Smooth muscle cell (in vitro differentiated cells): ENCODE data around the gene SYT1. TPM values are rescaled to one million over a fixed set of nuclear protein-coding genes. Genes with fewer than 3 reads are reported as not detected.

ENCODE experiments used
- DNase-seq: peaks from one replicate; lab custom pipeline; 2025; ENCODE audit not compliant: unreplicated experiment; lab: John Stamatoyannopoulos, UW
- H2AFZ ChIP-seq: fragments of 200-600 bp; sonication (generic); 2 replicates; pipeline ENCODE4 v1.6.0; 2016; ENCODE audit warnings: antibody characterized with exemption, low read depth, mild to moderate bottlenecking
- H3F3A ChIP-seq: fragments of 200-600 bp; sonication (generic); 2 replicates; pipeline ENCODE4 v1.6.0; 2017; ENCODE audit warnings: antibody characterized with exemption, low read depth
- H3K27ac ChIP-seq: fragments of 200-600 bp; sonication (generic); 2 replicates; pipeline ENCODE4 v1.5.1; 2016; ENCODE audit warnings: low read depth, mild to moderate bottlenecking
- H3K27me3 ChIP-seq: fragments of 200-600 bp; sonication (generic); 2 replicates; pipeline ENCODE4 v1.6.1; 2016; ENCODE audit warnings: low read depth, mild to moderate bottlenecking
- H3K36me3 ChIP-seq: fragments of 200-600 bp; sonication (generic); 2 replicates; pipeline ENCODE4 v1.5.1; 2016; ENCODE audit warnings: low read depth
- H3K4me1 ChIP-seq: fragments of 200-600 bp; sonication (generic); 2 replicates; pipeline ENCODE4 v1.5.1; 2016; ENCODE audit warnings: low read depth
- H3K4me2 ChIP-seq: fragments of 200-600 bp; sonication (generic); 2 replicates; pipeline ENCODE4 v1.6.0; 2016; ENCODE audit warnings: mild to moderate bottlenecking
- H3K4me3 ChIP-seq: fragments of 200-600 bp; sonication (generic); 2 replicates; pipeline ENCODE4 v1.5.1; 2016; ENCODE audit warnings: mild to moderate bottlenecking
- H3K79me2 ChIP-seq: fragments of 200-600 bp; sonication (generic); 2 replicates; pipeline ENCODE4 v1.6.0; 2016; ENCODE audit warnings: low read depth, mild to moderate bottlenecking
- H3K9ac ChIP-seq: fragments of 200-600 bp; sonication (generic); 2 replicates; pipeline ENCODE4 v1.6.0; 2016; ENCODE audit warnings: low read depth
- H3K9me3 ChIP-seq: fragments of 200-600 bp; sonication (generic); replicated peaks from 2 replicates; pipeline ENCODE4 v1.5.1; 2016; ENCODE audit warnings: low read depth
- H4K20me1 ChIP-seq: fragments of 200-600 bp; sonication (generic); 2 replicates; pipeline ENCODE4 v1.6.0; 2016; ENCODE audit warnings: low read depth
- WGBS: methylation state at CpG from one replicate; pipeline ENCODE4 v1.1.7; 2016; ENCODE audit warnings: low lambda C conversion rate; 5-methylcytosine and 5-hydroxymethylcytosine counted together
- polyA plus RNA-seq: library from polyadenylated mRNA; unstranded; fragments of >200 nt; fragmentation: Nextera tagmentation; extraction: Ambion mirVana; gene quantifications from 2 replicates; pipeline ENCODE4 v1.2.1, GENCODE V29; 2016
- total RNA-seq: library from RNA; depleted of rRNA; stranded (reverse); fragments of >200 nt; gene quantifications from 2 replicates; pipeline ENCODE4 v1.2.3, GENCODE V29; 2014
- TF ChIP-seq, protein P1 (sequence below): fragments of 200-600 bp; sonication (generic); IDR thresholded peaks from 2 replicates; pipeline ENCODE4 v1.5.1; 2017; ENCODE audit warnings: borderline replicate concordance, mild to moderate bottlenecking, antibody characterized with exemption; ENCODE audit not compliant: insufficient read depth, poor library complexity, severe bottlenecking

The SYT1 gene
- total and polyA plus RNA-seq, 2 experiments from 2014 or later = 5.2 to 10.2 TPM

DNA sequence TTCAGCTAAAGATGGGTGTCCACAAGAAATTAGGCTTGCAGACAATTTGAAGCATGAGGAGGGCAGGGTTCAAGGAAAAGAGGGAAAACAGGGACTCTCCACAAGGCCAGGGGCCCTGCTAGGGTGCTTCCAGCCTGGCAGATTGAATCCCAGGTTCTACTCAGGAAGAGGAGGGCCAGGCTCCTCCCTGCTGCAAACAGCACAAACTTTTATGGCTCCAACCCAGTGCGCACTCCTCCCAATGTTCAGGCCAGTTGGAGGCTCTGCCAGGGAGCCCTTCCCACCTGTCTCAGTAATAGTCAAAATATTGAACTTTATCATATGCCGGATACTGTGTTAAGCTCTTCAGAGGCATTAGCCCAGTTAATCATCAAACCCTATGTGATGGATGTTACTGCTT lies 244.4 kb downstream of the SYT1 start:
- Histone ChIP-seq H3K36me3 (no peaks in the 10 kb centered on the region), H4K20me1 (no peaks in the 10 kb centered on the region), H3K79me2 (no peaks in the 10 kb centered on the region), H3K9ac (no peak overlapping the region), H3K9me3 (no peaks in the 10 kb centered on the region), H3K27ac (no peak overlapping the region), H3K4me1 (no peaks in the 10 kb centered on the region), H3F3A (no peaks in the 10 kb centered on the region), H3K4me3 (no peak overlapping the region), H2AFZ (no peak overlapping the region), H3K4me2 (no peak overlapping the region), H3K27me3 (no peaks in the 10 kb centered on the region)
- WGBS = 100% methylated on average over 2 of the region's 2 CpGs
- DNase-seq = no peak
- TF ChIP-seq, protein P1, sequence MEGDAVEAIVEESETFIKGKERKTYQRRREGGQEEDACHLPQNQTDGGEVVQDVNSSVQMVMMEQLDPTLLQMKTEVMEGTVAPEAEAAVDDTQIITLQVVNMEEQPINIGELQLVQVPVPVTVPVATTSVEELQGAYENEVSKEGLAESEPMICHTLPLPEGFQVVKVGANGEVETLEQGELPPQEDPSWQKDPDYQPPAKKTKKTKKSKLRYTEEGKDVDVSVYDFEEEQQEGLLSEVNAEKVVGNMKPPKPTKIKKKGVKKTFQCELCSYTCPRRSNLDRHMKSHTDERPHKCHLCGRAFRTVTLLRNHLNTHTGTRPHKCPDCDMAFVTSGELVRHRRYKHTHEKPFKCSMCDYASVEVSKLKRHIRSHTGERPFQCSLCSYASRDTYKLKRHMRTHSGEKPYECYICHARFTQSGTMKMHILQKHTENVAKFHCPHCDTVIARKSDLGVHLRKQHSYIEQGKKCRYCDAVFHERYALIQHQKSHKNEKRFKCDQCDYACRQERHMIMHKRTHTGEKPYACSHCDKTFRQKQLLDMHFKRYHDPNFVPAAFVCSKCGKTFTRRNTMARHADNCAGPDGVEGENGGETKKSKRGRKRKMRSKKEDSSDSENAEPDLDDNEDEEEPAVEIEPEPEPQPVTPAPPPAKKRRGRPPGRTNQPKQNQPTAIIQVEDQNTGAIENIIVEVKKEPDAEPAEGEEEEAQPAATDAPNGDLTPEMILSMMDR = no peak

DNA sequence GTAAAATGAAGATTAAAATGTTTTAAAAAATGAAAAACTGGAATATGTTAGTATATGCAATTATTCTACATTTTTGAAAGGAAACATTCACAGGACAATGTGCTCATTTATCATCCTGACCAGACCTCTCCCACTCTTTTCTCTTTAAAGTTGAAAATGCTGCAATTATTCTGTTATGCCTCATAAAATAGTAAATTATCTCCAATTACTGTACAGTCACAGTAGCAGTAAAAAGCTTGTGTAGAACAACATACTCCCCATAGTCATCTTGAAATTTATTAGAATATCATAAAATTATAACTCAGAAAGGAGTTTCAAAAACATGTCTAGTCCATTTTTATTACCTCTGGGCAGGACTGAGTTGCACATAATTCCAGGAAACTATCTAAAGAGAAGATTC lies 250.3 kb downstream of the SYT1 start:
- Histone ChIP-seq H3K27me3 (no peaks in the 10 kb centered on the region), H3K4me2 (no peak overlapping the region), H3K79me2 (no peaks in the 10 kb centered on the region), H3K27ac (no peak overlapping the region), H3K9ac (no peak overlapping the region), H3K4me3 (no peak overlapping the region), H2AFZ (no peak overlapping the region), H3K36me3 (no peaks in the 10 kb centered on the region), H3K9me3 (no peaks in the 10 kb centered on the region), H3K4me1 (no peaks in the 10 kb centered on the region), H3F3A (no peaks in the 10 kb centered on the region), H4K20me1 (no peaks in the 10 kb centered on the region)
- DNase-seq = no peak
- TF ChIP-seq, protein P1 = no peak

DNA sequence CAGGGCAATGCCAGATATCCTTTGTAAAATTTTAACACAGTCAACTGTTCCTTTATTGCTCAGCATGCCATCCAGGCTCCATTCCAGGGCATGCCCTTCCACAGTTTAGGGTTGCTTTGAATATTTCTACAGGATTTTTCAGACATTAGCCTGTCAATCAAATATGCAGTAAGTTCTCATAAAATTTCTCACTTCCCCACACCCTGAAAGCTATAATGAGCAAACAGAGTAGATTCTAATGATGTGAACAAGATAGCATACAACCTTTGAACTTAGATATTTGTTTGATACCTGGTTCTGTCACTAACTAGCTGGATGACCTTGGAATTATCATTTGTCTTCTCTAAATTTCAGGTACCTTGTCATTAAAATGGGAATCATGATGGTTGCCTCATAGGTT lies 251.2 kb downstream of the SYT1 start:
- TF ChIP-seq, protein P1 = no peak
- H3K4me2 ChIP-seq = no peak overlapping the region

DNA sequence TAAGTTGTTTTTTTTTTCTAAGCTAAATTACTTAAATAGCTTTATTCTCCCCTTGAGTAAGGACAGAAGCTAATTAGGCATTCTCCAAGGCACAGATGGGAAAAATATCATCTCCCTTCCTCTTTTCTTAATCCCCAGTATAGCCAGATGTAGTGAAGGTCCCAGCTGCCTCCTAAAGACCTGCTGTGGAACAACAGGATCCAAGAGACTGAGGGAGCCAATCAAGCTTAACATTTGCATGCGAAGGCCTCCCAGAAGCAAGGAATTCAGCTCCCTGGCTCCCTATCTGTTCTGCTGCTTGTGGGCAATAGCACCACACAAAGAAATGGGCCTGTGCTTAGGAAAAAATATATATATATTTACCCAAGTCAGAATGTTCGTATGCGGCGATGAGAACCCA lies 255.2 kb downstream of the SYT1 start:
- no peak overlapping the region for H3K4me2 ChIP-seq
- H3K4me3 ChIP-seq = no peak overlapping the region
- H4K20me1 ChIP-seq = no peaks in the 10 kb centered on the region
- H3K79me2 ChIP-seq = no peaks in the 10 kb centered on the region
- H3F3A ChIP-seq = no peaks in the 10 kb centered on the region
- no peaks in the 10 kb centered on the region for H3K27me3 ChIP-seq
- H3K36me3 ChIP-seq = no peaks in the 10 kb centered on the region
- TF ChIP-seq, protein P1 = no peak
- H2AFZ ChIP-seq = no peak overlapping the region
- H3K4me1 ChIP-seq = no peaks in the 10 kb centered on the region
- WGBS = 90% methylated on average over 4 of the region's 4 CpGs
- no peak for DNase-seq
- H3K27ac ChIP-seq = no peak overlapping the region
- no peaks in the 10 kb centered on the region for H3K9me3 ChIP-seq
- no peak overlapping the region for H3K9ac ChIP-seq

More for the DNA sequence above, 251.2 kb downstream of the SYT1 start:
- Histone ChIP-seq H3K27ac (no peak overlapping the region), H3K4me1 (no peaks in the 10 kb centered on the region), H3K4me3 (no peak overlapping the region), H3F3A (no peaks in the 10 kb centered on the region), H2AFZ (no peak overlapping the region), H3K9ac (no peak overlapping the region), H3K36me3 (no peaks in the 10 kb centered on the region), H3K79me2 (no peaks in the 10 kb centered on the region), H4K20me1 (no peaks in the 10 kb centered on the region), H3K27me3 (no peaks in the 10 kb centered on the region), H3K9me3 (no peaks in the 10 kb centered on the region)
- no peak for DNase-seq
